Measurements from ENCODE around the gene HOMER2. TPM values are rescaled to one million over a fixed set of nuclear protein-coding genes. Genes with fewer than 3 reads are reported as not detected.

The HOMER2 gene
- total RNA-seq, 1 donor from 2014 or later = 22.0 TPM

DNA sequence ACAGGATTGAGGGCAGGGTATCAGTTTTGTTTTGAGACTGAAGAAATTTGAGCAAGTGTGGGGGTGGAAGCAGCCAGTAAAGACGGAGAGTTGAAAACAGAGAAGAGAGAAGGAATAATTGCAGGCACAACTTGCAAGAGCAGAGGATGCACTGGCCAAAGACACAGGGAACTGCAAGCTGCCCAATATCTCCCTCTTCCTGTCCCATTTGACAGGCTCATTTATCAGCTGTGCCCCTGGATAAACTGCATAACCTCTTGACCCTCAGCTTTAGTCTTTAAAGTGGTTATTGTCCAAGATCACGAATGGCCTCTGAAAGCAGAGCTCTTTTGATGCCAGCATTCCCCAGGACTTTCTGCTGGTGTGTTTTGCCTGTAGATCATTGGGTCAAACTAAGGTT, 28.5 kb upstream of the HOMER2 start:
- Histone ChIP-seq H3K9me3 (no peaks in the 10 kb centered on the region), H3K4me1 (peaks cover 0 to 3% of the 10 kb centered on the region in 2 donors), H3K4me3 (no peak overlapping the region), H3K27me3 (no peaks in the 10 kb centered on the region), H3K36me3 (no peaks in the 10 kb centered on the region), H3K27ac (no peak overlapping the region)
- intact Hi-C loops (cut with DNase I) = loop anchor here (10.0 kb wide), 3 partner anchors 224 to 336 kb away; partner anchors contain the start of genes CPEB1 and HDGFL3
- no peak for DNase-seq (ENCODE audit: low spot score in 2 of 2)
- TF ChIP-seq, protein P1, sequence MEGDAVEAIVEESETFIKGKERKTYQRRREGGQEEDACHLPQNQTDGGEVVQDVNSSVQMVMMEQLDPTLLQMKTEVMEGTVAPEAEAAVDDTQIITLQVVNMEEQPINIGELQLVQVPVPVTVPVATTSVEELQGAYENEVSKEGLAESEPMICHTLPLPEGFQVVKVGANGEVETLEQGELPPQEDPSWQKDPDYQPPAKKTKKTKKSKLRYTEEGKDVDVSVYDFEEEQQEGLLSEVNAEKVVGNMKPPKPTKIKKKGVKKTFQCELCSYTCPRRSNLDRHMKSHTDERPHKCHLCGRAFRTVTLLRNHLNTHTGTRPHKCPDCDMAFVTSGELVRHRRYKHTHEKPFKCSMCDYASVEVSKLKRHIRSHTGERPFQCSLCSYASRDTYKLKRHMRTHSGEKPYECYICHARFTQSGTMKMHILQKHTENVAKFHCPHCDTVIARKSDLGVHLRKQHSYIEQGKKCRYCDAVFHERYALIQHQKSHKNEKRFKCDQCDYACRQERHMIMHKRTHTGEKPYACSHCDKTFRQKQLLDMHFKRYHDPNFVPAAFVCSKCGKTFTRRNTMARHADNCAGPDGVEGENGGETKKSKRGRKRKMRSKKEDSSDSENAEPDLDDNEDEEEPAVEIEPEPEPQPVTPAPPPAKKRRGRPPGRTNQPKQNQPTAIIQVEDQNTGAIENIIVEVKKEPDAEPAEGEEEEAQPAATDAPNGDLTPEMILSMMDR (IDR thresholded peaks at IDR 0.05) = no peak

DNA sequence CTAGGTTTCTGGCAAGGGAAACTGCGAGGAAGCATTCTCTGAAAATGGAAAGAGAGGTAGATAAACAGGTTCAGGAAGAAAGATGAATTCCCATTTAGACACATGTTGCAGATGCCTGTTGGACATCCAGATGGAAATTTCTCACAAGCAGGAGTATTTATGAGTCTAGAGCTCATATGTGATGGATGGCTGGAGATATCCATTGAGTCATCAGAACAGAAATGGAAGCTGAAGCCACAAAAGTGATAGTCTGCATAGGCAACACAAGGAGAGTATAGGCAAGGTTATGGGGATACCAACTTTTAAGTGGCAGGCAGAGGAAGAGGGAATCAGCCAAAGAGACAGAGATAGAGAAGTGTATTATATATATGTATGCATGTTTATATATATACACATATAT, 27.2 kb upstream of the HOMER2 start:
- Histone ChIP-seq H3K27ac (no peak overlapping the region), H3K4me3 (no peak overlapping the region), H3K36me3 (no peaks in the 10 kb centered on the region), H3K9me3 (no peaks in the 10 kb centered on the region), H3K27me3 (no peaks in the 10 kb centered on the region), H3K4me1 (no peaks in the 10 kb centered on the region)
- TF ChIP-seq, protein P1 (IDR thresholded peaks at IDR 0.05) = no peak
- intact Hi-C loops (cut with DNase I) = loop anchor here (10.0 kb wide), 3 partner anchors 225 to 335 kb away; partner anchors contain the start of genes CPEB1 and HDGFL3
- DNase-seq (ENCODE audit: low spot score in 2 of 2) = no peak

GRCh38 chr15:82978438-82978837, 25.9 kb upstream of the HOMER2 start:
- Histone ChIP-seq H3K36me3 (no peaks in the 10 kb centered on the region), H3K4me1 (no peaks in the 10 kb centered on the region), H3K27ac (no peak overlapping the region), H3K4me3 (no peak overlapping the region), H3K27me3 (no peaks in the 10 kb centered on the region), H3K9me3 (no peaks in the 10 kb centered on the region)
- intact Hi-C loops (cut with DNase I) = no loop called here
- TF ChIP-seq, protein P1 (IDR thresholded peaks at IDR 0.05) = no peak
- DNase-seq (ENCODE audit: low spot score in 2 of 2) = no peak

- intact Hi-C loops (cut with DNase I) = no loop called here
- Histone ChIP-seq H3K36me3 (no peaks in the 10 kb centered on the region), H3K4me1 (no peaks in the 10 kb centered on the region), H3K27ac (no peak overlapping the region), H3K9me3 (no peaks in the 10 kb centered on the region), H3K27me3 (no peaks in the 10 kb centered on the region), H3K4me3 (no peak overlapping the region)
- no peak for DNase-seq (ENCODE audit: low spot score in 2 of 2)
- TF ChIP-seq, protein P1 (IDR thresholded peaks at IDR 0.05) = no peak
Observed at GRCh38 chr15:82977076-82977475, 24.6 kb upstream of the HOMER2 start.

GRCh38 chr15:82972990-82973389, 20.5 kb upstream of the HOMER2 start:
- DNase-seq (ENCODE audit: low spot score in 2 of 2) = no peak
- Histone ChIP-seq H3K36me3 (no peaks in the 10 kb centered on the region), H3K27me3 (no peaks in the 10 kb centered on the region), H3K4me1 (no peaks in the 10 kb centered on the region), H3K27ac (no peak overlapping the region), H3K9me3 (no peaks in the 10 kb centered on the region), H3K4me3 (no peak overlapping the region)
- intact Hi-C loops (cut with DNase I) = no loop called here
- TF ChIP-seq, protein P1 (IDR thresholded peaks at IDR 0.05) = no peak
